BE2C (cell line): Measurements from ENCODE around the gene ZSWIM5.
"Not testable (repeated sequence)": the region's sequence is repeated elsewhere in the genome, so short reads cannot be mapped to it uniquely, and the experiment has no call there.

Source experiments
- DNase-seq: peaks from one replicate; pipeline ENCODE4 v3.0.0-alpha.2; 2020
- H3K27me3 ChIP-seq: fragments of 250-450 bp; sonication (Bioruptor Pico); 2 replicates; pipeline ENCODE4 v1.5.1; 2020; ENCODE audit warnings: mild to moderate bottlenecking
- H3K36me3 ChIP-seq: fragments of 250-450 bp; sonication (Bioruptor Pico); 2 replicates; pipeline ENCODE4 v1.5.1; 2020; ENCODE audit warnings: mild to moderate bottlenecking
- H3K4me1 ChIP-seq: fragments of 250-450 bp; sonication (Bioruptor Pico); 2 replicates; pipeline ENCODE4 v1.5.1; 2020
- H3K4me3 ChIP-seq: 2 replicates; pipeline ENCODE4 v1.5.1; 2011; ENCODE audit warnings: low read depth, low read length
- H3K9me3 ChIP-seq: fragments of 250-450 bp; sonication (Bioruptor Pico); 2 replicates; pipeline ENCODE4 v1.5.1; 2020
- TF ChIP-seq, protein P1 (sequence below): IDR thresholded peaks from 2 replicates; pipeline ENCODE4 v1.5.1; 2012; ENCODE audit warnings: mild to moderate bottlenecking, low read depth, low read length

Gene ZSWIM5

DNA sequence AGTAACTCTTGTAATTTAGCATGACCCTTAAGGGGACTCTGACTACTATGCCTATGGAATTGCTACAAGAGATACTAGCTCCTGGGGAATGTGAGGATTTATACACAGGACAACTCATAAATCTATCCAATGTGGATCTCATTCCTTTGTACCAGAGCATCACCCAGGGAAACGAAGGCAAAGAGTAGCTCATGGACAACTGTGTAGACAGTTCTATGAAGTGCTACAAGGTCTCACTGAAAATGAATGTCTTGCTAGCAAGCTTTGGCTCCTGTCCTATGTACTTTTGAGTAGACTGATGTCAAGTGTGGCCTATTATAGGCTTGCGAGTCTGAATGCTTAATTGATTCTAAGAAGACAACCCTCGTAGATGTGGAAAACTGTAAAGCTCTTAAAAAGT, 93.7 kb downstream of the ZSWIM5 start:
- TF ChIP-seq, protein P1, sequence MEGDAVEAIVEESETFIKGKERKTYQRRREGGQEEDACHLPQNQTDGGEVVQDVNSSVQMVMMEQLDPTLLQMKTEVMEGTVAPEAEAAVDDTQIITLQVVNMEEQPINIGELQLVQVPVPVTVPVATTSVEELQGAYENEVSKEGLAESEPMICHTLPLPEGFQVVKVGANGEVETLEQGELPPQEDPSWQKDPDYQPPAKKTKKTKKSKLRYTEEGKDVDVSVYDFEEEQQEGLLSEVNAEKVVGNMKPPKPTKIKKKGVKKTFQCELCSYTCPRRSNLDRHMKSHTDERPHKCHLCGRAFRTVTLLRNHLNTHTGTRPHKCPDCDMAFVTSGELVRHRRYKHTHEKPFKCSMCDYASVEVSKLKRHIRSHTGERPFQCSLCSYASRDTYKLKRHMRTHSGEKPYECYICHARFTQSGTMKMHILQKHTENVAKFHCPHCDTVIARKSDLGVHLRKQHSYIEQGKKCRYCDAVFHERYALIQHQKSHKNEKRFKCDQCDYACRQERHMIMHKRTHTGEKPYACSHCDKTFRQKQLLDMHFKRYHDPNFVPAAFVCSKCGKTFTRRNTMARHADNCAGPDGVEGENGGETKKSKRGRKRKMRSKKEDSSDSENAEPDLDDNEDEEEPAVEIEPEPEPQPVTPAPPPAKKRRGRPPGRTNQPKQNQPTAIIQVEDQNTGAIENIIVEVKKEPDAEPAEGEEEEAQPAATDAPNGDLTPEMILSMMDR = no peak
- Histone ChIP-seq H3K4me1 (no peaks in the 10 kb centered on the region), H3K9me3 (no peaks in the 10 kb centered on the region), H3K27me3 (no peaks in the 10 kb centered on the region), H3K4me3 (no peak overlapping the region), H3K36me3 (no peaks in the 10 kb centered on the region)
- no peak for DNase-seq

DNA sequence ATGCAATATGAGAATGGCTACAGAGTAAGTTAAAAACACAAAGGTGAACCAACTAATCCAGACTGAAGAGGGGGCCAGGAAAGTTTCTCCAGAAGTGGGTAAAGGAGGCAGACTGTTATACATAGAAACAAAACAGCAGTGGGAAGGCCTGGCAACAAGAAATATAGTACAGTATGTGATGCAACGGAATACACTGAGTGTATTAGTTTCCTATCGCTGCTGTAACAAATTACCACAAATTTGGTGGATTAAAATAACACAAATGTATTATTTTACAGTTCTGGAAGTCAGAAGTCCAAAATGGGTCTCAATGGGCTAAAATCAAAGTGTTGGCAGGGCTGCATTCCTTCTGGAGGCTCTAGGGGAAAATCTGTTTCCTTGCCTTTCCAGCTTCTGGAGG, 95.2 kb downstream of the ZSWIM5 start:
- no peaks in the 10 kb centered on the region for H3K36me3 ChIP-seq
- TF ChIP-seq, protein P1 = no peak
- no peak for DNase-seq
- no peak overlapping the region for H3K4me3 ChIP-seq
- no peaks in the 10 kb centered on the region for H3K4me1 ChIP-seq
- H3K27me3 ChIP-seq = no peaks in the 10 kb centered on the region
- H3K9me3 ChIP-seq = no peaks in the 10 kb centered on the region

GRCh38 chr1:45107782-45108181, 98.6 kb downstream of the ZSWIM5 start:
- Histone ChIP-seq H3K9me3 (no peaks in the 10 kb centered on the region), H3K4me3 (no peak overlapping the region), H3K27me3 (no peaks in the 10 kb centered on the region), H3K36me3 (no peaks in the 10 kb centered on the region), H3K4me1 (no peaks in the 10 kb centered on the region)
- TF ChIP-seq, protein P1 = no peak
- no peak for DNase-seq

- H3K4me1 ChIP-seq, H3K4me3 ChIP-seq, DNase-seq, H3K27me3 ChIP-seq, H3K36me3 ChIP-seq, H3K9me3 ChIP-seq: not testable (repeated sequence)
Observed at GRCh38 chr1:45106864-45107263, 99.5 kb downstream of the ZSWIM5 start.

DNA sequence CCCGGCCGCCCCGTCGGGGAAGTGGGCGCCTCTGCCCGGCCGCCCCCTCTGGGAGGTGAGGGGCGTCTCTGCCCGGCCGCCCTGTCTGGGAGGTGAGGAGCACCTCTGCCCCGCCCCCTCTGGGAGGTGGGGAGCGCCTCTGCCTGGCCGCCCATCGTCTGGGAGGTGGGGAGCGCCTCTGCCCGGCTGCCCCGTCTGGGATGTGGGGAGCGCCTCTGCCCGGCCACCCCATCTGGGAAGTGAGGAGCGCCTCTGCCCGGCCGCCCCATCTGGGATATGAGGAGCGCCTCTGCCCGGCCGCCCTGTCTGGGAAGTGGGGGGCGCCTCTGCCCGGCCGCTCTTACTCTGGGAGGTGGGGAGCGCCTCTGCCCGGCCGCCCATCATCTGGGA, 100.3 kb downstream of the ZSWIM5 start:
- not testable (repeated sequence) for H3K4me3 ChIP-seq, H3K27me3 ChIP-seq, H3K4me1 ChIP-seq, H3K36me3 ChIP-seq, H3K9me3 ChIP-seq, DNase-seq

- not testable (repeated sequence) for H3K4me3 ChIP-seq, H3K36me3 ChIP-seq, H3K27me3 ChIP-seq, DNase-seq, H3K4me1 ChIP-seq, H3K9me3 ChIP-seq
Observed at GRCh38 chr1:45105486-45106155, 100.8 kb downstream of the ZSWIM5 start.

DNA sequence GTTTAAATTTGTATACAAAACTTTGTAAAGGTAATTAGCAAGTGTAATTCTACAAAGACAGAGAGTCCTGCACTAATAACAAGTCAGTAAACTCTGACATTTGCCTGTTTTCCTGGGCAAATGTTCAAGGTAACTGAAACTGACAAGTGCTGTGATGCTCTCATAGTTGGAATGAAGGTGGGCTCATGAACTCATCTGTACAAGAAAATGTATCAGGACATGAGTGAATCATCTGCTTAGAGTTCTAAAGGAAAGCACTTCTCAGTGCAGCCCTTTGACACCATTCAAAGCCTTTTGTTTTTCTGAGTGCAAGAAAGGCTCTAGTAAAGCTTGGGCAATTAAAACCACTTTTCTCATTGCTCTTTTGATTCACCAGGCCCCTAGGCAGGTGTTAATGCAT, 102.9 kb downstream of the ZSWIM5 start:
- TF ChIP-seq, protein P1 = no peak
- Histone ChIP-seq H3K27me3 (no peaks in the 10 kb centered on the region), H3K9me3 (no peaks in the 10 kb centered on the region), H3K4me1 (no peaks in the 10 kb centered on the region), H3K36me3 (no peaks in the 10 kb centered on the region), H3K4me3 (no peak overlapping the region)
- DNase-seq = no peak

DNA sequence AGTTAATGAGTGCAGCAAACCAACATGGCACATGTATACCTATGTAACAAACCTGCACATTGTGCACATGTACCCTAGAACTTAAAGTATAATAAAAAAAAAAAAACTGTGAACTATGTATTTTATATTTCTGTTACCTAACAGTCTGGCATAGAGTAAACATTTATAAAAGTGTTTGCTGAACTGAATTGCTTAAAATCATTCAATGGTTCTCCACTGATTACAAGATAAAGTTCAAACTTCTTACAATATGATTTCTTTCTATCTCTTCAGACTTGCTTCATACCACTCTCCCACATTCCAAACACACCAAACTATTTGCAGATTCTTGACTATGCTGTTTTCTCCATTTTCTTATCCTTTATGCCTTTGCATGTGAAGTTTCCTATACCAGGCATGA, 104.5 kb downstream of the ZSWIM5 start:
- Histone ChIP-seq H3K9me3 (no peaks in the 10 kb centered on the region), H3K36me3 (no peaks in the 10 kb centered on the region), H3K27me3 (no peaks in the 10 kb centered on the region; the same call in 1 of the 2 replicates), H3K4me3 (no peak overlapping the region), H3K4me1 (no peaks in the 10 kb centered on the region)
- DNase-seq = no peak
- TF ChIP-seq, protein P1 = no peak

- H3K4me3 ChIP-seq, H3K27me3 ChIP-seq, H3K36me3 ChIP-seq, H3K9me3 ChIP-seq, H3K4me1 ChIP-seq, DNase-seq: not testable (repeated sequence)
Observed at GRCh38 chr1:45101528-45101927, 104.9 kb downstream of the ZSWIM5 start.
